ENCODE measurements around the gene TRAPPC2L. TPM values are rescaled to one million over a fixed set of nuclear protein-coding genes. Genes with fewer than 3 reads are reported as not detected.

Gene TRAPPC2L, protein sequence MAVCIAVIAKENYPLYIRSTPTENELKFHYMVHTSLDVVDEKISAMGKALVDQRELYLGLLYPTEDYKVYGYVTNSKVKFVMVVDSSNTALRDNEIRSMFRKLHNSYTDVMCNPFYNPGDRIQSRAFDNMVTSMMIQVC
- 36.8 TPM for total RNA-seq (2013)
- polyA plus RNA-seq (10 to 100 TPM; 38.8 to 89.3 (median 82.4) TPM), polyA minus RNA-seq (17.2 and 29.4 TPM in 2 replicates), total RNA-seq (1.8 to 12.6 (median 7.8) reads per million in 11 experiments)

GRCh38 chr16:88856828-88857727 lies at the start of gene TRAPPC2L, which contains the start of gene GALNS:
Gene TRAPPC2L, plus strand, starts transcription at chr16:88857127. Its CDS starts 24 bp downstream, at chr16:88857151.
Gene GALNS, minus strand, starts transcription at chr16:88856947. Its CDS starts 70 bp downstream, at chr16:88856877.
- intact Hi-C loops (cut with micrococcal nuclease): loop anchor here (2.0 to 10.0 kb wide), 7 partner anchors 44 to 648 kb away; partner anchors contain the start of genes CDH15 (in 1 of the 2), SPG7 (in 1 of the 2) and ZNF778 (in 1 of the 2)
- Mint-ChIP-seq H3K27ac (peak within 1 kb of the TSS; percentile 89 to 96 (median 90)), H3K36me3 (peaks cover 35 to 43% of the 10 kb centered on the region in 2 donors), H3K4me1 (peaks cover 56% of the 10 kb centered on the region), H3K27me3 (ENCODE audit: low read depth in 3 of 3) (peaks cover 0 to 2% (median 0%) of the 10 kb centered on the region in 3 donors), H3K9me3 (peaks cover 0 to 2% (median 0%) of the 10 kb centered on the region in 7 donors), H3K4me3 (peak within 1 kb of the TSS; percentile 95 to 98)
- under 1% methylated on average over 83 of the region's 87 CpGs for WGBS (ENCODE audit: insufficient coverage)
- Histone ChIP-seq H3K79me2 (ENCODE audit: insufficient read depth, low read length) (peaks cover 42% of the 10 kb centered on the region), H2AFZ (ENCODE audit: insufficient read depth, low read depth, low read length, poor library complexity, severe bottlenecking) (peak within 1 kb of the TSS; percentile 99), H3K27ac (ENCODE audit: low read depth in 1 of 2, low read length in 2 of 2) (peak within 1 kb of the TSS; percentile 70 to 87), H3K27me3 (ENCODE audit: control insufficient read depth in 2 of 2, insufficient read depth in 2 of 2, low read length in 2 of 2) (no peaks in the 10 kb centered on the region), H4K20me1 (ENCODE audit: insufficient read depth, low read length) (peaks cover 55% of the 10 kb centered on the region), H3K4me2 (replicated peaks; ENCODE audit: extremely low read depth, low read length, poor library complexity, severe bottlenecking) (peak within 1 kb of the TSS; percentile 100), H3K9me3 (replicated peaks in 1 of 2; ENCODE audit: control insufficient read depth in 1 of 2, insufficient read depth in 1 of 2, low read length in 2 of 2) (no peaks in the 10 kb centered on the region), H3K4me1 (ENCODE audit: control insufficient read depth in 1 of 2, insufficient read depth in 2 of 2, low read length in 2 of 2) (peaks cover 46 to 52% of the 10 kb centered on the region in 2 donors), H3K9ac (ENCODE audit: insufficient read depth, low read length, poor library complexity, severe bottlenecking) (peak within 1 kb of the TSS; percentile 86), H3K36me3 (replicated peaks in 1 of 2; ENCODE audit: control insufficient read depth in 1 of 2, insufficient read depth in 2 of 2, low read length in 2 of 2) (peaks cover 31 to 36% of the 10 kb centered on the region in 2 donors), H3K4me3 (replicated peaks in 1 of 3; ENCODE audit: low read depth in 2 of 3, low read length in 3 of 3) (peak within 1 kb of the TSS; percentile 73 to 99 (median 95))
- no peak for TF ChIP-seq CTCF (IDR thresholded peaks at IDR 0.05)
- DNase-seq: peak; percentile 95 to 97 (median 95)

DNA sequence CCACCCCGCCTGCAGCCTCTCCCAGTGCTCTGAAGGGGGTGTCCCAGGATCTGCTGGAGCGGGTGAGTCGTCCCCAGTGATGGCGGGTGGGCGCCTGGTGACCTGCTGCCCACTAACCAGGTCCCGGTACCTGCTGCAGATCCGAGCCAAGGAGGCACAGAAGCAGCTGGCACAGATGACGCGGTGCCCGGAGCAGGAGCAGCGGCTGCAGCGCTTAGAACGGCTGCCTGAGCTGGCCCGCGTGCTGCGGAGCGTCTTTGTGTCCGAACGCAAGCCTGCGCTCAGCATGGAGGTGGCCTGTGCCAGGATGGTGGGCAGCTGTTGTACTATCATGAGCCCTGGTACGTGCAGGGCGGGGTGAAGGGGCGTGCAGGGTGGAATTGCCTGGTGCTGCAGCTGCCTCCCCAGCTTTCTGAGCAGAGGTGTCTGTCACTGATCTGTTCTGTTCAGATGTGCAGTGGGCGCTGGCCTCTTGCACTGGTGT lies 49.7 kb upstream of the TRAPPC2L start:
- H3K4me2 ChIP-seq (replicated peaks; ENCODE audit: extremely low read depth, low read length, poor library complexity, severe bottlenecking): no peak overlapping the region
- H3K79me2 ChIP-seq (ENCODE audit: insufficient read depth, low read length): peaks cover 80% of the 10 kb centered on the region
- H3K27me3 Mint-ChIP-seq (ENCODE audit: low read depth in 3 of 3): peaks cover 0 to 2% (median 0%) of the 10 kb centered on the region in 3 donors

More for the DNA sequence above, 49.7 kb upstream of the TRAPPC2L start:
- Mint-ChIP-seq H3K36me3 (peaks cover 19 to 30% of the 10 kb centered on the region in 2 donors), H3K27ac (peak overlapping the region in 1 of 7 donors; percentile 2), H3K4me1 (peaks cover 29% of the 10 kb centered on the region), H3K4me3 (no peak overlapping the region), H3K9me3 (no peaks in the 10 kb centered on the region)
- intact Hi-C loops (cut with micrococcal nuclease): no loop called here
- H3K4me3 ChIP-seq (replicated peaks in 1 of 3; ENCODE audit: low read depth in 2 of 3, low read length in 3 of 3): no peak overlapping the region
- no peak for TF ChIP-seq CTCF (IDR thresholded peaks at IDR 0.05)
- H4K20me1 ChIP-seq (ENCODE audit: insufficient read depth, low read length): peaks cover 40% of the 10 kb centered on the region
- WGBS (ENCODE audit: insufficient coverage): 94% methylated on average over 24 of the region's 24 CpGs
- no peaks in the 10 kb centered on the region for H3K27me3 ChIP-seq (ENCODE audit: control insufficient read depth in 2 of 2, insufficient read depth in 2 of 2, low read length in 2 of 2)
- no peak overlapping the region for H3K9ac ChIP-seq (ENCODE audit: insufficient read depth, low read length, poor library complexity, severe bottlenecking)
- peaks cover 41 to 60% of the 10 kb centered on the region in 2 donors for H3K4me1 ChIP-seq (ENCODE audit: control insufficient read depth in 1 of 2, insufficient read depth in 2 of 2, low read length in 2 of 2)
- no peak overlapping the region for H2AFZ ChIP-seq (ENCODE audit: insufficient read depth, low read depth, low read length, poor library complexity, severe bottlenecking)
- DNase-seq: no peak
- H3K27ac ChIP-seq (ENCODE audit: low read depth in 1 of 2, low read length in 2 of 2): no peak overlapping the region
- H3K36me3 ChIP-seq (replicated peaks in 1 of 2; ENCODE audit: control insufficient read depth in 1 of 2, insufficient read depth in 2 of 2, low read length in 2 of 2): peaks cover 14 to 25% of the 10 kb centered on the region in 2 donors
- H3K9me3 ChIP-seq (replicated peaks in 1 of 2; ENCODE audit: control insufficient read depth in 1 of 2, insufficient read depth in 1 of 2, low read length in 2 of 2): no peaks in the 10 kb centered on the region
